K562 (cell line): ENCODE results near the gene ARHGEF4. TPM values are rescaled to one million over a fixed set of nuclear protein-coding genes. Genes with fewer than 3 reads are reported as not detected.

Experiments used
- ATAC-seq: fragments of 200-7000 bp; cut with Tn5 transposase; 3 replicates; pipeline ENCODE4 v1.9.1; 2020; ENCODE audit warnings: moderate library complexity
- BruUV-seq: library from RNA; stranded (reverse); fragments of 400-500 nt; replicated peaks from 2 replicates; lab custom pipeline; 2021; lab: Mats Ljungman, UMichigan
- CTCF ChIA-PET: fragments of 300-600 bp; formaldehyde crosslinking; extraction: SDS; loops from one replicate; lab custom pipeline; 2021; ENCODE audit warnings: low intra/inter-chr PET ratio; lab: Yijun Ruan, JAX
- POLR2A ChIA-PET: fragments of 300-600, 350-650 bp; sonication (Branson Sonifier 250); formaldehyde crosslinking; extraction: SDS; loops from one replicate; lab custom pipeline; 2021; ENCODE audit warnings: antibody characterized with exemption, inconsistent platforms; lab: Yijun Ruan, JAX
- DNase-seq, 4 experiments: peaks; one replicate each; pipeline versions ENCODE4 v3.0.0 to v3.0.0-alpha.2; 2011 to 2018; ENCODE audit warnings: low spot score in 3 of 4, mixed read lengths in 3 of 4; ENCODE audit errors: extremely low read depth in 1 of 4
- FAIRE-seq: peaks from 2 replicates; lab custom pipeline; 2011; peaks lifted over from hg19 to GRCh38; lab: Jason Lieb, UNC
- H2AFZ ChIP-seq: 2 replicates; pipeline ENCODE4 v1.6.0; 2011; ENCODE audit warnings: low read depth, low read length, control low read depth, inconsistent platforms
- H3K27ac ChIP-seq: fragments of 200-600 bp; 3 replicates; pipeline ENCODE4 v1.8.0; 2011; ENCODE audit warnings: low read depth, mild to moderate bottlenecking, control low read depth, inconsistent platforms, low read length, moderate library complexity, mixed read lengths; ENCODE audit errors: extremely low read depth
- H3K27me3 ChIP-seq, 2 experiments: fragments of 300-600 bp in 1 of 2; 2 replicates in 1 of 2; 3 replicates in 1 of 2; pipeline versions ENCODE4 v1.6.0 to v1.8.0; 2011; ENCODE audit warnings: inconsistent platforms in 2 of 2, low read length in 2 of 2, mild to moderate bottlenecking in 1 of 2, mixed read lengths in 1 of 2, moderate library complexity in 1 of 2; ENCODE audit not compliant: control insufficient read depth in 2 of 2, insufficient read depth in 2 of 2
- H3K36me3 ChIP-seq: fragments of 300-600 bp; 3 replicates; pipeline ENCODE4 v1.8.0; 2011; ENCODE audit warnings: mild to moderate bottlenecking, low read length, inconsistent platforms; ENCODE audit not compliant: control insufficient read depth, insufficient read depth
- H3K4me1 ChIP-seq, 2 experiments: fragments of 200-600 bp in 1 of 2; replicated peaks in 1 of 2; 2 replicates in 1 of 2; 3 replicates in 1 of 2; pipeline versions ENCODE4 v1.5.1 to v1.8.0; 2011; ENCODE audit warnings: inconsistent platforms in 2 of 2, low read length in 2 of 2, mild to moderate bottlenecking in 1 of 2, mixed read lengths in 1 of 2, moderate library complexity in 1 of 2; ENCODE audit not compliant: control insufficient read depth in 2 of 2, insufficient read depth in 2 of 2
- H3K4me2 ChIP-seq: 2 replicates; pipeline ENCODE4 v1.6.1; 2011; ENCODE audit warnings: low read length, control low read depth, inconsistent platforms, mixed read lengths; ENCODE audit not compliant: insufficient read depth
- H3K4me3 ChIP-seq: fragments of 200-600 bp; sonication (generic), shearing (Covaris generic); 2 replicates; pipeline ENCODE4 v1.5.1; 2016; ENCODE audit warnings: control low read depth, inconsistent platforms
- H3K79me2 ChIP-seq: fragments of 200-600 bp; 3 replicates; pipeline ENCODE4 v1.8.0; 2011; ENCODE audit warnings: low read length, inconsistent platforms; ENCODE audit not compliant: control insufficient read depth, insufficient read depth
- H3K9ac ChIP-seq, 2 experiments: 2 replicates each; pipeline versions ENCODE4 v1.6.0 to v1.6.1; 2011; ENCODE audit warnings: low read depth in 2 of 2, low read length in 2 of 2, control low read depth in 1 of 2, inconsistent platforms in 1 of 2, mild to moderate bottlenecking in 1 of 2, mixed read lengths in 1 of 2; ENCODE audit not compliant: insufficient read depth in 1 of 2
- H3K9me1 ChIP-seq: one replicate; pipeline ENCODE4 v1.6.0; 2011; ENCODE audit warnings: inconsistent platforms, mild to moderate bottlenecking, low read length, moderate library complexity; ENCODE audit not compliant: control insufficient read depth, insufficient read depth
- H3K9me3 ChIP-seq: replicated peaks from 2 replicates; pipeline ENCODE4 v1.5.1; 2011; ENCODE audit warnings: low read depth, low read length, inconsistent platforms; ENCODE audit not compliant: control insufficient read depth, insufficient read depth
- H4K20me1 ChIP-seq: replicated peaks from 2 replicates; pipeline ENCODE4 v1.6.1; 2011; ENCODE audit warnings: low read length, inconsistent platforms, mixed read lengths; ENCODE audit not compliant: control insufficient read depth, insufficient read depth
- WGBS: fragments of 100-300 bp; shearing (Covaris generic); methylation state at CpG from one replicate; pipeline ENCODE4 v1.1.6; 2016; ENCODE audit warnings: low coverage, mixed read lengths; ENCODE audit not compliant: insufficient coverage; ENCODE audit errors: missing lambda C conversion rate; 5-methylcytosine and 5-hydroxymethylcytosine counted together
- in situ Hi-C: fragments of 300-500 bp; cut with MboI; formaldehyde crosslinking; loops from 4 replicates; pipeline ENCODE4 v1.15.0; 2018; ENCODE audit warnings: inconsistent platforms, mixed read lengths
- intact Hi-C: fragments of 100-400 bp; cut with micrococcal nuclease; formaldehyde crosslinking; loops from 2 replicates; pipeline ENCODE4 v1.14.2; 2022
- polyA plus RNA-seq, 8 experiments: library from polyadenylated mRNA; depleted of rRNA in 4 of 8; stranded (reverse) in 5 of 8; unstranded in 3 of 8; fragments of >200 nt; fragmentation: Nextera tagmentation in 2 of 8; fragmentation: Illumina TruSeq in 1 of 8; extraction: Ambion mirVana in 2 of 8; extraction: Trizol in 1 of 8; gene quantifications; 2 replicates each; pipeline versions ENCODE4 v1.2.1 to v1.2.3, GENCODE V29; 2011 to 2014; ENCODE audit warnings: inconsistent platforms in 1 of 8, missing spikeins in 1 of 8
- total RNA-seq, 7 experiments: library from RNA; depleted of rRNA in 6 of 7; stranded (reverse); fragments of >200 nt in 6 of 7; fragmentation: Illumina TruSeq in 2 of 7; extraction: Trizol in 2 of 7; gene quantifications; 2 replicates each; pipeline versions ENCODE4 v1.2.1 to v1.2.3, GENCODE V29; 2011 to 2021; ENCODE audit warnings: low replicate concordance in 1 of 7
- TF ChIP-seq, protein P1 (sequence below): sonication (generic); formaldehyde crosslinking; IDR thresholded peaks from 2 replicates; pipeline ENCODE4 v1.5.0; 2020; ENCODE audit warnings: missing genetic modification reagents
- TF ChIP-seq, protein P2 (sequence below): fragments of 450-650 bp; formaldehyde crosslinking; IDR thresholded peaks from 2 replicates; pipeline ENCODE4 v1.4.0; 2020; ENCODE audit warnings: mild to moderate bottlenecking, mixed read lengths

Gene ARHGEF4
- total and polyA plus RNA-seq, 9 of the 15 experiments (the other 6 are each of a cell fraction or from before 2014, with no cell fraction given), result not detected

DNA sequence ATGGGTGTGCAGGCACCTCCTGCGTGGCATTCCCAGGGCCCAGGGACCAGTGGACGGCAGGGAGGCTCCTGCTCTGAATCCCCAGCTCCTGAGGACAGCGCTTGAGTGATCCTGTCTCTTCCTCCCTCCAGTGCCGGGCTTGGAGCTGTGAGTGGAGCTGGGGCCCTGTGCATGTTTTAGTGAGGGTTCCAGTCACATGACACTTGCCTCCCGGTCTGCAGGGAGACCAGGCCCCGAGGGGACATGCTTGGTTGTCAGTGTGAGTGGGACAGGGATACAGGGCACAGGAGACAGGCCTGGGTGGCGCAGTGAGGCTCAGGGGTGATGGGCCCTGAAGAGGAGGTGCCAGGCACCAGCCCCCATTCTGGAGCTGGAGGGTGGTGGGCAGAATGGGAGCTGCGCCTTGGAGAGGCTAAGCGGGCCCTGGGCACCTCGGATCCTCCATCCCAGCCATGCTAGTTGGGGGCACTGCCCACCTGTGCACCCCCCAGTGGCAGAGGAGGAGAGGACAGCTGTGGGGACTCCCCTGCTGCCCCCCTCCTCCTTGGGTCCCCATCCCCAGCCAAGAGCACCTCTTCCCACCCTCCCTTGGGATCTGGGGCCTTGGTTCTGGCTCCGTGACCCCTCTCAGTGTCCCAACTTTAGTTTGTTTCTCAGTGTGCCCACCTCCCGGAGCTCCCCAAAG, 12.0 kb downstream of the ARHGEF4 start:
- no peak for ATAC-seq

More for the DNA sequence above, 12.0 kb downstream of the ARHGEF4 start:
- H4K20me1 ChIP-seq, result peaks cover 11% of the 10 kb centered on the region
- no peak overlapping the region for H3K4me2 ChIP-seq
- H3K9ac ChIP-seq, result no peak overlapping the region
- H2AFZ ChIP-seq, result no peak overlapping the region
- WGBS, result 4% methylated on average over 10 of the region's 12 CpGs
- TF ChIP-seq, protein P1, sequence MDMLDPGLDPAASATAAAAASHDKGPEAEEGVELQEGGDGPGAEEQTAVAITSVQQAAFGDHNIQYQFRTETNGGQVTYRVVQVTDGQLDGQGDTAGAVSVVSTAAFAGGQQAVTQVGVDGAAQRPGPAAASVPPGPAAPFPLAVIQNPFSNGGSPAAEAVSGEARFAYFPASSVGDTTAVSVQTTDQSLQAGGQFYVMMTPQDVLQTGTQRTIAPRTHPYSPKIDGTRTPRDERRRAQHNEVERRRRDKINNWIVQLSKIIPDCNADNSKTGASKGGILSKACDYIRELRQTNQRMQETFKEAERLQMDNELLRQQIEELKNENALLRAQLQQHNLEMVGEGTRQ, result no peak
- TF ChIP-seq, protein P2, sequence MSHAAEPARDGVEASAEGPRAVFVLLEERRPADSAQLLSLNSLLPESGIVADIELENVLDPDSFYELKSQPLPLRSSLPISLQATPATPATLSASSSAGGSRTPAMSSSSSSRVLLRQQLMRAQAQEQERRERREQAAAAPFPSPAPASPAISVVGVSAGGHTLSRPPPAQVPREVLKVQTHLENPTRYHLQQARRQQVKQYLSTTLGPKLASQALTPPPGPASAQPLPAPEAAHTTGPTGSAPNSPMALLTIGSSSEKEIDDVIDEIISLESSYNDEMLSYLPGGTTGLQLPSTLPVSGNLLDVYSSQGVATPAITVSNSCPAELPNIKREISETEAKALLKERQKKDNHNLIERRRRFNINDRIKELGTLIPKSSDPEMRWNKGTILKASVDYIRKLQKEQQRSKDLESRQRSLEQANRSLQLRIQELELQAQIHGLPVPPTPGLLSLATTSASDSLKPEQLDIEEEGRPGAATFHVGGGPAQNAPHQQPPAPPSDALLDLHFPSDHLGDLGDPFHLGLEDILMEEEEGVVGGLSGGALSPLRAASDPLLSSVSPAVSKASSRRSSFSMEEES (CRISPR knock-in tag), result peak; percentile 40; the same call in 1 of the 2 replicates
- ChIA-PET CTCF (no interaction called here), POLR2A (no interaction called here)
- no peaks in the 10 kb centered on the region for H3K36me3 ChIP-seq
- no peak for DNase-seq
- H3K27me3 ChIP-seq, result peaks cover 6 to 76% of the 10 kb centered on the region in 2 experiments; a peak in 4 of 5 replicates
- no TSS peak for BruUV-seq
- no peak overlapping the region for H3K4me3 ChIP-seq
- H3K4me1 ChIP-seq, result no peaks in the 10 kb centered on the region
- in situ Hi-C loops, result no loop called here
- no peaks in the 10 kb centered on the region for H3K9me3 ChIP-seq
- H3K27ac ChIP-seq, result no peak overlapping the region
- FAIRE-seq, result no peak
- intact Hi-C loops, result no loop called here
- H3K79me2 ChIP-seq, result no peaks in the 10 kb centered on the region
- H3K9me1 ChIP-seq, result peaks cover 1% of the 10 kb centered on the region
